ENCODE data around the gene MRPL40.

Gene MRPL40

GRCh38 chr22:19480789-19481188 is 48.4 kb downstream of the MRPL40 start:
- DNase-seq (ENCODE audit: low read depth in 4 of 4, low spot score in 1 of 4) = no peak

- no peak for DNase-seq (ENCODE audit: low read depth in 4 of 4, low spot score in 1 of 4)
Measured at GRCh38 chr22:19482297-19482696, 50.0 kb downstream of the MRPL40 start.

- DNase-seq (ENCODE audit: low read depth in 4 of 4, low spot score in 1 of 4) = no peak
Measured at GRCh38 chr22:19483481-19484244, 51.3 kb downstream of the MRPL40 start.
